Trophoblast cell (in vitro differentiated cells and primary cell): Measurements from ENCODE around the gene SMIM28.

Source experiments
- DNase-seq, 2 donors: peaks; one replicate each; pipeline ENCODE4 v3.0.0-alpha.2; 2016
- H2AFZ ChIP-seq: 2 replicates; pipeline ENCODE4 v1.6.1; 2013; ENCODE audit warnings: low read length, moderate library complexity, mild to moderate bottlenecking; ENCODE audit not compliant: insufficient read depth, poor library complexity
- H2AK5ac ChIP-seq: 2 replicates; pipeline ENCODE4 v1.6.1; 2013; ENCODE audit warnings: mild to moderate bottlenecking, low read length
- H2BK120ac ChIP-seq: 2 replicates; pipeline ENCODE4 v1.6.1; 2013; ENCODE audit warnings: low read length, mild to moderate bottlenecking, moderate library complexity; ENCODE audit not compliant: insufficient read depth, poor library complexity
- H2BK12ac ChIP-seq: 2 replicates; pipeline ENCODE4 v1.6.1; 2013; ENCODE audit warnings: mild to moderate bottlenecking, low read length, moderate library complexity
- H2BK5ac ChIP-seq: 2 replicates; pipeline ENCODE4 v1.6.1; 2013; ENCODE audit warnings: low read length, low read depth, moderate library complexity, mild to moderate bottlenecking; ENCODE audit not compliant: poor library complexity
- H3K14ac ChIP-seq: 2 replicates; pipeline ENCODE4 v1.6.1; 2013; ENCODE audit warnings: mild to moderate bottlenecking, low read length
- H3K18ac ChIP-seq: 2 replicates; pipeline ENCODE4 v1.6.1; 2013; ENCODE audit warnings: mild to moderate bottlenecking, low read length
- H3K23ac ChIP-seq: 2 replicates; pipeline ENCODE4 v1.6.1; 2013; ENCODE audit warnings: low read length
- H3K27ac ChIP-seq: 2 replicates; pipeline ENCODE4 v1.5.1; 2013; ENCODE audit warnings: low read depth, mild to moderate bottlenecking, inconsistent platforms, low read length, moderate library complexity
- H3K27me3 ChIP-seq: 2 replicates; pipeline ENCODE4 v1.6.1; 2013; ENCODE audit warnings: inconsistent platforms, mild to moderate bottlenecking, low read length, moderate library complexity; ENCODE audit not compliant: insufficient read depth
- H3K36me3 ChIP-seq, 2 experiments: 1 replicate in 1 of 2; 2 replicates in 1 of 2; pipeline ENCODE4 v1.6.1; 2013; ENCODE audit warnings: low read length in 2 of 2, mild to moderate bottlenecking in 2 of 2, moderate library complexity in 1 of 2; ENCODE audit not compliant: insufficient read depth in 2 of 2, control insufficient read depth in 1 of 2
- H3K4ac ChIP-seq: 2 replicates; pipeline ENCODE4 v1.6.1; 2013; ENCODE audit warnings: low read depth, mild to moderate bottlenecking, low read length, moderate library complexity
- H3K4me1 ChIP-seq, 2 experiments: 1 replicate in 1 of 2; 2 replicates in 1 of 2; pipeline ENCODE4 v1.6.1; 2013; ENCODE audit warnings: low read length in 2 of 2, mild to moderate bottlenecking in 2 of 2, moderate library complexity in 1 of 2; ENCODE audit not compliant: insufficient read depth in 2 of 2, control insufficient read depth in 1 of 2
- H3K4me2 ChIP-seq: 2 replicates; pipeline ENCODE4 v1.6.1; 2013; ENCODE audit warnings: inconsistent platforms, mild to moderate bottlenecking, low read length, moderate library complexity
- H3K4me3 ChIP-seq: 2 replicates; pipeline ENCODE4 v1.5.1; 2013; ENCODE audit warnings: mild to moderate bottlenecking, low read depth, low read length, inconsistent platforms
- H3K79me1 ChIP-seq: one replicate; pipeline ENCODE4 v1.6.1; 2013; ENCODE audit warnings: low read length
- H3K79me2 ChIP-seq: 2 replicates; pipeline ENCODE4 v1.6.1; 2013; ENCODE audit warnings: low read length, mild to moderate bottlenecking; ENCODE audit not compliant: control insufficient read depth, insufficient read depth, poor library complexity
- H3K9ac ChIP-seq: 2 replicates; pipeline ENCODE4 v1.6.1; 2013; ENCODE audit warnings: mild to moderate bottlenecking, low read length
- H3K9me3 ChIP-seq: 2 replicates; pipeline ENCODE4 v1.6.1; 2013; ENCODE audit warnings: low read depth, mild to moderate bottlenecking, control low read depth, inconsistent platforms, low read length; ENCODE audit not compliant: insufficient read depth
- H4K12ac ChIP-seq: 2 replicates; pipeline ENCODE4 v1.6.1; 2013; ENCODE audit warnings: low read depth, mild to moderate bottlenecking, low read length, moderate library complexity
- H4K8ac ChIP-seq: 2 replicates; pipeline ENCODE4 v1.6.1; 2013; ENCODE audit warnings: low read depth, mild to moderate bottlenecking, low read length, moderate library complexity
- H4K91ac ChIP-seq: one replicate; pipeline ENCODE4 v1.6.1; 2013; ENCODE audit warnings: low read depth, mild to moderate bottlenecking, low read length, moderate library complexity
- WGBS: extraction: QIAGEN DNeasy Blood & Tissue Kit; methylation state at CpG from one replicate; pipeline ENCODE4 v1.1.7; 2013; ENCODE audit warnings: missing lambda C conversion rate; ENCODE audit not compliant: insufficient read length, insufficient coverage; ENCODE audit errors: extremely low coverage; 5-methylcytosine and 5-hydroxymethylcytosine counted together

The SMIM28 gene

GRCh38 chr6:138427701-138428100 lies 50.0 kb downstream of the SMIM28 start:
- no peaks in the 10 kb centered on the region for H3K79me2 ChIP-seq
- no peak overlapping the region for H3K4me3 ChIP-seq
- H4K91ac ChIP-seq: no peak overlapping the region
- no peak overlapping the region for H4K12ac ChIP-seq
- no peak overlapping the region for H2BK12ac ChIP-seq
- H3K79me1 ChIP-seq: no peaks in the 10 kb centered on the region
- no peak overlapping the region for H3K4ac ChIP-seq
- H3K23ac ChIP-seq: no peak overlapping the region
- no peak for DNase-seq
- no peak overlapping the region for H3K4me2 ChIP-seq
- no peaks in the 10 kb centered on the region for H3K4me1 ChIP-seq
- H2AK5ac ChIP-seq: no peak overlapping the region
- WGBS: no CpG with 5 or more reads among the region's 8 CpGs
- peaks cover 37 to 43% of the 10 kb centered on the region in 2 experiments for H3K36me3 ChIP-seq
- no peak overlapping the region for H2BK120ac ChIP-seq
- H3K27ac ChIP-seq: no peak overlapping the region
- H2BK5ac ChIP-seq: no peak overlapping the region
- H3K9ac ChIP-seq: no peak overlapping the region
- peaks cover 1% of the 10 kb centered on the region for H3K9me3 ChIP-seq
- no peaks in the 10 kb centered on the region for H3K27me3 ChIP-seq
- H3K18ac ChIP-seq: no peak overlapping the region
- no peak overlapping the region for H4K8ac ChIP-seq
- H3K14ac ChIP-seq: no peak overlapping the region
- H2AFZ ChIP-seq: no peak overlapping the region

DNA sequence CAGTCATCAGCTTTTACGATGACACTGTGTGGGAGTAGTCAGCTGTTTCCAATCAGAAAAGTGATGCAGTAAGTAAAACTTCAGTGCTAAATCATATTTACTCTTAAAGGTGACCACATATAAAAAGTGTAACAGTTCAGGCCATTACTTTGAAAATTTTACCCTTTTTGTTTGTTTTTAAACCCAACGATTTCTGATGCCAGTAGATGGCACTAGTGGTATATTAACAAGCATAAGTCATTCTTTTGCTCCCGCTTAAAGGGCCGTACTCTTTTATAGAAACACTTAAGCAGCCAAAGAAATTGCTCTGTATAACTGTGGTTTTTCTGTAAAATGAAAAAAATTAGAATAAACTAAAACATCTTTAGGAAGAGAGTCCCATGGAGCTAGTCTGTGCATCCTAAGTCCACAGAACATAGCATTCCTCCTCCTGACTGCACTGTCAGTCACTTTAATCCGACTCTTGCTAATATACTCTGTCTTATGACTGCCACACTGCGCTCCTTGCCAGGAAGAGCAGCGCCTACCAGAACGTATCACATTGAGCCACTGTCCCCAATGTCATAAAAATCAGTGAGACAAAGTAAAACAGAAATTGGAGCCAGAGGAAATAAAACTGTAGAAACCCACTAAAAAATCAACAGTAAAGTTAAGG lies 51.4 kb downstream of the SMIM28 start:
- Histone ChIP-seq H3K79me2 (no peaks in the 10 kb centered on the region), H3K27ac (no peak overlapping the region), H2AK5ac (no peak overlapping the region), H3K36me3 (peaks cover 40 to 46% of the 10 kb centered on the region in 2 experiments), H4K8ac (no peak overlapping the region), H2BK5ac (no peak overlapping the region), H3K9me3 (peaks cover 1% of the 10 kb centered on the region), H3K27me3 (no peaks in the 10 kb centered on the region), H3K4me1 (no peaks in the 10 kb centered on the region), H3K4me3 (no peak overlapping the region), H3K4ac (no peak overlapping the region), H4K12ac (no peak overlapping the region), H3K18ac (no peak overlapping the region), H3K9ac (no peak overlapping the region), H3K23ac (no peak overlapping the region), H2BK120ac (no peak overlapping the region), H3K14ac (no peak overlapping the region), H3K79me1 (no peaks in the 10 kb centered on the region), H2AFZ (no peak overlapping the region), H4K91ac (no peak overlapping the region), H3K4me2 (no peak overlapping the region), H2BK12ac (no peak overlapping the region)
- DNase-seq: peak in 1 of 2 donors; percentile 67
- WGBS: no CpG with 5 or more reads among the region's 8 CpGs

DNA sequence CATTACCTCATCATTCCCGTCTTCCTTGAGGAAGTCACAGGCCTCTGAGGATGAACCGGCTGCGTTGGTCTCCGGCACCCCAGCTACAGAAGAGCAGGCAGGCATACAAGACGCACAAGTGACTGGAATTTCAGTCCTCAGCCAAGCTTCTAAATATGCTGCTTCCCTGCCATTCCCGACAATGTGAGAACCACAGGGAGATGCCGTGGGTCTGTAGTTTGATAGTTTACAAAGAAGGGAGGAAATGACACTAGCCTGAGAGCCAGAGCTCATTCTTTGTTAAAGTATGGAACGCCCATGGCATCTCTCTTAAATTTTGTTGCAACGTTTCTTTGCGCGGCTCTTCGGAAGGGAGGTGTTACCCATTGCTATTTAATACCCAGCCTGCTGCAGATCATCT lies 52.1 kb downstream of the SMIM28 start:
- Histone ChIP-seq H3K23ac (no peak overlapping the region), H3K36me3 (peaks cover 35 to 39% of the 10 kb centered on the region in 2 experiments), H2BK5ac (no peak overlapping the region), H3K18ac (no peak overlapping the region), H3K4me1 (no peaks in the 10 kb centered on the region), H3K9me3 (peaks cover 1% of the 10 kb centered on the region), H3K4me3 (no peak overlapping the region), H2AK5ac (no peak overlapping the region), H3K79me1 (no peaks in the 10 kb centered on the region), H2BK12ac (no peak overlapping the region), H2BK120ac (no peak overlapping the region), H3K14ac (no peak overlapping the region), H3K79me2 (no peaks in the 10 kb centered on the region), H3K4ac (no peak overlapping the region), H2AFZ (no peak overlapping the region), H3K4me2 (no peak overlapping the region), H4K91ac (no peak overlapping the region), H4K8ac (no peak overlapping the region), H3K27me3 (no peaks in the 10 kb centered on the region), H3K27ac (no peak overlapping the region), H4K12ac (no peak overlapping the region), H3K9ac (no peak overlapping the region)
- DNase-seq: no peak
- WGBS: no CpG with 5 or more reads among the region's 12 CpGs

DNA sequence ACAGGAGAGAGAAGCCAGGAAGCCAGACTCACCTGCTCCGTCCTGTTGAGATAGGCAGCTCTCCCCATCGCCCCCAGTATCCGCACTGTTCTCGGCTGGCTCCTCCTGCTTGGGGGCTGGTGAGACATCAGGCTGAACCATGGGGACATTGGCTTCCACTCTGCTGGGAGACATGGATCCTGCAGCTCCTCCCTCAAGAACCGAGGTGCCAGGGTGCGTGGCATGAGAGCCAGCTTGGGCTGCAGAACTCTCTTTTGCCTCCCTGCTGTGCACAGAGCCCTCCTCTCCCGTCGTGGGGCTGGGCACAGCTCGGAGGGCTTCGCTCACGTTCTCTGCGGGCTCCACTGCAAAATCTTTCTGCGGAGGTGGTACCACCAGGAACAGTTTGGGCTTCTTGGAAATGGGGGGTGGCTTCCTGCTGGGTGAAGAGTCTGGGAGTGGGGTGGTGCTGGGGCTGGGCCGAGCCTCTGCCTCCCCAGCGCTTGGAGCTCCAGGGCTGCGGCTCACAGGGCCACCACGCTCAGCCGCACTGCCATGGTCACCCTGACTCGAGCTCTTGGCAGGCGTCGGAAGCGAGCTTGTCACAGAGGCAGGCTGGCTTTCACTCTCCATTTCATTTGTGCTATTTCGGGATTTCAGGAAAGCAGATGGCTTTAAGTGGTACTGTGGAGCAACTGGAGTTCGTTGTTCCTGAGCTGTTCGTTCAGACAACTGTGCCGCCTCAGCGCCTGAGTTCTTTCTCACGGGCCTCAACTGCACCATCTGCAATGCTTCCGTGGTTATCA lies 52.8 kb downstream of the SMIM28 start:
- Histone ChIP-seq H2AK5ac (no peak overlapping the region), H2BK120ac (no peak overlapping the region), H2AFZ (no peak overlapping the region), H3K4ac (no peak overlapping the region), H4K91ac (no peak overlapping the region), H3K79me2 (no peaks in the 10 kb centered on the region), H3K36me3 (peaks cover 35 to 39% of the 10 kb centered on the region in 2 experiments), H3K9ac (no peak overlapping the region), H4K8ac (no peak overlapping the region), H3K27ac (no peak overlapping the region), H3K4me2 (no peak overlapping the region), H3K4me1 (no peaks in the 10 kb centered on the region), H3K9me3 (peaks cover 1% of the 10 kb centered on the region), H3K18ac (no peak overlapping the region), H4K12ac (no peak overlapping the region), H3K23ac (no peak overlapping the region), H3K79me1 (no peaks in the 10 kb centered on the region), H3K14ac (no peak overlapping the region), H2BK5ac (no peak overlapping the region), H3K4me3 (no peak overlapping the region), H2BK12ac (no peak overlapping the region), H3K27me3 (no peaks in the 10 kb centered on the region)
- WGBS: no CpG with 5 or more reads among the region's 29 CpGs
- no peak for DNase-seq
